ENCODE results near the gene HERC2.

The HERC2 gene

GRCh38 chr15:28267727-28268126 lies 54.3 kb downstream of the HERC2 start:
- H3K4me3 ChIP-seq (ENCODE audit: low read depth, low read length) = no peak overlapping the region
- TF ChIP-seq MAX (IDR thresholded peaks at IDR 0.05; ENCODE audit: low read depth, low read length) = no peak
- no peak for DNase-seq (ENCODE audit: low read depth)

- H3K4me3 ChIP-seq (ENCODE audit: low read depth, low read length) = no peak overlapping the region
- TF ChIP-seq MAX (IDR thresholded peaks at IDR 0.05; ENCODE audit: low read depth, low read length) (no peak), CTCF (IDR thresholded peaks at IDR 0.05; ENCODE audit: low read depth, low read length) (no peak), MYC (IDR thresholded peaks at IDR 0.05; ENCODE audit: low read depth, low read length) (no peak), POLR2A (IDR thresholded peaks at IDR 0.05; ENCODE audit: extremely low read depth, insufficient read length) (no peak)
- DNase-seq (ENCODE audit: low read depth) = no peak
Observed at GRCh38 chr15:28265334-28266019, 56.5 kb downstream of the HERC2 start.

GRCh38 chr15:28264166-28264565 lies 57.8 kb downstream of the HERC2 start:
- H3K4me3 ChIP-seq (ENCODE audit: low read depth, low read length) = no peak overlapping the region
- no peak for DNase-seq (ENCODE audit: low read depth)
- TF ChIP-seq POLR2A (IDR thresholded peaks at IDR 0.05; ENCODE audit: extremely low read depth, insufficient read length) = no peak
- no peak for TF ChIP-seq MYC (IDR thresholded peaks at IDR 0.05; ENCODE audit: low read depth, low read length)
- TF ChIP-seq CTCF (IDR thresholded peaks at IDR 0.05; ENCODE audit: low read depth, low read length) = no peak
- no peak for TF ChIP-seq MAX (IDR thresholded peaks at IDR 0.05; ENCODE audit: low read depth, low read length)

GRCh38 chr15:28262438-28262837 lies 59.5 kb downstream of the HERC2 start:
- no peak for DNase-seq (ENCODE audit: low read depth)
- TF ChIP-seq CTCF (IDR thresholded peaks at IDR 0.05; ENCODE audit: low read depth, low read length) (no peak), POLR2A (IDR thresholded peaks at IDR 0.05; ENCODE audit: extremely low read depth, insufficient read length) (no peak), MAX (IDR thresholded peaks at IDR 0.05; ENCODE audit: low read depth, low read length) (no peak), MYC (IDR thresholded peaks at IDR 0.05; ENCODE audit: low read depth, low read length) (no peak)
- no peak overlapping the region for H3K4me3 ChIP-seq (ENCODE audit: low read depth, low read length)

- no peak overlapping the region for H3K4me3 ChIP-seq (ENCODE audit: low read depth, low read length)
- no peak for TF ChIP-seq POLR2A (IDR thresholded peaks at IDR 0.05; ENCODE audit: extremely low read depth, insufficient read length)
- DNase-seq (ENCODE audit: low read depth) = no peak
Observed at GRCh38 chr15:28260722-28261121, 61.3 kb downstream of the HERC2 start.

GRCh38 chr15:28260317-28260716 lies 61.7 kb downstream of the HERC2 start:
- DNase-seq (ENCODE audit: low read depth) = no peak
- H3K4me3 ChIP-seq (ENCODE audit: low read depth, low read length) = no peak overlapping the region
- no peak for TF ChIP-seq MAX (IDR thresholded peaks at IDR 0.05; ENCODE audit: low read depth, low read length)
- TF ChIP-seq CTCF (IDR thresholded peaks at IDR 0.05; ENCODE audit: low read depth, low read length) = no peak
- no peak for TF ChIP-seq POLR2A (IDR thresholded peaks at IDR 0.05; ENCODE audit: extremely low read depth, insufficient read length)
- no peak for TF ChIP-seq MYC (IDR thresholded peaks at IDR 0.05; ENCODE audit: low read depth, low read length)

- DNase-seq (ENCODE audit: low read depth) = no peak
- TF ChIP-seq MAX (IDR thresholded peaks at IDR 0.05; ENCODE audit: low read depth, low read length) = no peak
- TF ChIP-seq POLR2A (IDR thresholded peaks at IDR 0.05; ENCODE audit: extremely low read depth, insufficient read length) = no peak
- no peak for TF ChIP-seq CTCF (IDR thresholded peaks at IDR 0.05; ENCODE audit: low read depth, low read length)
- TF ChIP-seq MYC (IDR thresholded peaks at IDR 0.05; ENCODE audit: low read depth, low read length) = no peak
- H3K4me3 ChIP-seq (ENCODE audit: low read depth, low read length) = no peak overlapping the region
Observed at GRCh38 chr15:28255965-28256364, 66.0 kb downstream of the HERC2 start.
